H1 (cell line): ENCODE data around the gene ZBTB48. TPM values are rescaled to one million over a fixed set of nuclear protein-coding genes. Genes with fewer than 3 reads are reported as not detected.

ENCODE experiments used
- CTCF ChIA-PET: fragments of 300-600 bp; sonication (Branson Sonifier 250); formaldehyde crosslinking; loops from one replicate; lab custom pipeline; 2021; ENCODE audit not compliant: partially characterized antibody; lab: Charles Lee
- POLR2A ChIA-PET: fragments of 300-600 bp; sonication (Branson Sonifier 250); formaldehyde crosslinking; loops from one replicate; lab custom pipeline; 2021; ENCODE audit warnings: inconsistent platforms; ENCODE audit not compliant: partially characterized antibody; lab: Charles Lee
- DNase-seq, 2 experiments: peaks; one replicate each; pipeline versions ENCODE4 v3.0.0 to v3.0.0-alpha.2; 2010 to 2022; ENCODE audit warnings: low spot score in 2 of 2, low read depth in 1 of 2, mixed read lengths in 1 of 2
- FAIRE-seq: peaks from 2 replicates; lab custom pipeline; 2011; peaks lifted over from hg19 to GRCh38; lab: Jason Lieb, UNC
- H2AFZ ChIP-seq: 2 replicates; pipeline ENCODE4 v1.8.1; 2012; ENCODE audit warnings: low read length, inconsistent platforms
- H2AK5ac ChIP-seq: 2 replicates; pipeline ENCODE4 v1.6.1; 2013; ENCODE audit warnings: low read depth, low read length
- H2BK120ac ChIP-seq: replicated peaks from 2 replicates; pipeline ENCODE3; 2013; ENCODE audit warnings: low read depth, low read length, inconsistent platforms
- H2BK12ac ChIP-seq: 2 replicates; pipeline ENCODE4 v1.6.1; 2013; ENCODE audit warnings: low read depth, low read length
- H2BK15ac ChIP-seq: 2 replicates; pipeline ENCODE4 v1.6.1; 2013; ENCODE audit warnings: low read length
- H2BK20ac ChIP-seq: 2 replicates; pipeline ENCODE4 v1.6.1; 2013; ENCODE audit warnings: low read length
- H2BK5ac ChIP-seq: 2 replicates; pipeline ENCODE4 v1.6.1; 2013; ENCODE audit warnings: low read depth, low read length
- H3K14ac ChIP-seq: 2 replicates; pipeline ENCODE4 v1.6.1; 2013; ENCODE audit warnings: inconsistent platforms; ENCODE audit not compliant: insufficient read length
- H3K18ac ChIP-seq: 2 replicates; pipeline ENCODE4 v1.6.1; 2013; ENCODE audit warnings: low read length; ENCODE audit errors: extremely low read depth
- H3K23ac ChIP-seq: 2 replicates; pipeline ENCODE4 v1.6.1; 2013; ENCODE audit warnings: inconsistent platforms; ENCODE audit not compliant: insufficient read length
- H3K23me2 ChIP-seq: 2 replicates; pipeline ENCODE4 v1.6.1; 2013; ENCODE audit warnings: low read depth, low read length
- H3K27ac ChIP-seq: 2 replicates; pipeline ENCODE4 v1.6.1; 2011; ENCODE audit warnings: low read depth, low read length, inconsistent platforms
- H3K27me3 ChIP-seq, 4 experiments: replicated peaks in 1 of 4; 1 replicate in 1 of 4; 2 replicates in 3 of 4; pipeline versions ENCODE4 v1.6.1 to v1.8.1; 2011 to 2013; ENCODE audit warnings: low read length in 3 of 4, mild to moderate bottlenecking in 3 of 4, inconsistent platforms in 2 of 4, mixed read lengths in 2 of 4, moderate library complexity in 1 of 4; ENCODE audit not compliant: control insufficient read depth in 3 of 4, insufficient read depth in 3 of 4; ENCODE audit errors: extremely low read depth in 1 of 4
- H3K36me3 ChIP-seq, 4 experiments: 2 replicates each; pipeline versions ENCODE4 v1.6.1 to v1.8.1; 2011 to 2013; ENCODE audit warnings: mild to moderate bottlenecking in 4 of 4, low read length in 3 of 4, moderate library complexity in 2 of 4, control low read depth in 1 of 4, inconsistent platforms in 1 of 4; ENCODE audit not compliant: insufficient read depth in 4 of 4, control insufficient read depth in 2 of 4
- H3K4ac ChIP-seq: replicated peaks from 2 replicates; pipeline ENCODE3; 2013; ENCODE audit warnings: low read length, low read depth, mixed read lengths, inconsistent platforms; ENCODE audit not compliant: insufficient read length
- H3K4me1 ChIP-seq, 4 experiments: replicated peaks in 1 of 4; 1 replicate in 1 of 4; 2 replicates in 3 of 4; pipeline versions ENCODE4 v1.6.1 to v1.8.1; 2011 to 2013; ENCODE audit warnings: low read length in 3 of 4, inconsistent platforms in 2 of 4, mixed read lengths in 1 of 4; ENCODE audit not compliant: insufficient read depth in 4 of 4, control insufficient read depth in 3 of 4
- H3K4me2 ChIP-seq, 2 experiments: 2 replicates each; pipeline versions ENCODE4 v1.6.1 to v1.8.1; 2011 to 2013; ENCODE audit warnings: low read depth in 2 of 2, low read length in 2 of 2, control low read depth in 1 of 2, inconsistent platforms in 1 of 2, mild to moderate bottlenecking in 1 of 2; ENCODE audit not compliant: insufficient read depth in 1 of 2
- H3K4me3 ChIP-seq, 4 experiments: fragments of 200-600, 300-600 bp in 1 of 4; sonication (generic), shearing (Covaris generic), sonication (Bioruptor Twin) in 1 of 4; 2 replicates each; pipeline versions ENCODE4 v1.5.1 to v1.8.1; 2011 to 2016; ENCODE audit warnings: low read length in 4 of 4, low read depth in 3 of 4, control low read depth in 2 of 4, inconsistent platforms in 2 of 4, mild to moderate bottlenecking in 2 of 4, mixed read lengths in 1 of 4, moderate library complexity in 1 of 4; ENCODE audit not compliant: insufficient read depth in 2 of 4; ENCODE audit errors: extremely low read depth in 1 of 4
- H3K56ac ChIP-seq: replicated peaks from 2 replicates; pipeline ENCODE3; 2013; ENCODE audit warnings: low read depth, mild to moderate bottlenecking, mixed read lengths, low read length, inconsistent platforms; ENCODE audit not compliant: insufficient read length
- H3K79me1 ChIP-seq: 2 replicates; pipeline ENCODE4 v1.6.1; 2013; ENCODE audit warnings: low read depth, low read length, control low read depth
- H3K79me2 ChIP-seq, 2 experiments: 2 replicates each; pipeline versions ENCODE4 v1.6.1 to v1.8.1; 2012 to 2013; ENCODE audit warnings: low read length in 2 of 2, mild to moderate bottlenecking in 2 of 2, inconsistent platforms in 1 of 2; ENCODE audit not compliant: insufficient read depth in 2 of 2, control insufficient read depth in 1 of 2
- H3K9ac ChIP-seq, 4 experiments: replicated peaks in 1 of 4; 1 replicate in 1 of 4; 2 replicates in 3 of 4; pipeline versions ENCODE4 v1.6.1 to v1.8.1; 2011 to 2013; ENCODE audit warnings: low read depth in 3 of 4, low read length in 3 of 4, control low read depth in 2 of 4, mild to moderate bottlenecking in 2 of 4, moderate library complexity in 2 of 4, inconsistent platforms in 1 of 4; ENCODE audit errors: extremely low read depth in 1 of 4
- H3K9me3 ChIP-seq, 2 experiments: 2 replicates each; pipeline versions ENCODE4 v1.6.1 to v1.8.1; 2012 to 2013; ENCODE audit warnings: mild to moderate bottlenecking in 2 of 2, moderate library complexity in 2 of 2, control low read depth in 1 of 2, inconsistent platforms in 1 of 2, low read depth in 1 of 2, low read length in 1 of 2, mixed read lengths in 1 of 2; ENCODE audit not compliant: insufficient read depth in 2 of 2
- H4K20me1 ChIP-seq, 2 experiments: replicated peaks in 1 of 2; 2 replicates each; pipeline versions ENCODE3 to v1.8.1; 2011 to 2013; ENCODE audit warnings: inconsistent platforms in 2 of 2, low read length in 2 of 2, mild to moderate bottlenecking in 1 of 2; ENCODE audit not compliant: insufficient read depth in 2 of 2, control insufficient read depth in 1 of 2
- H4K5ac ChIP-seq: 2 replicates; pipeline ENCODE4 v1.6.1; 2013; ENCODE audit warnings: low read length, low read depth, mixed read lengths, inconsistent platforms; ENCODE audit not compliant: insufficient read length
- H4K8ac ChIP-seq: 2 replicates; pipeline ENCODE4 v1.8.0; 2013; ENCODE audit warnings: mild to moderate bottlenecking, moderate library complexity, low read length, inconsistent platforms; ENCODE audit not compliant: insufficient read depth; ENCODE audit errors: extremely low read depth
- H4K91ac ChIP-seq: replicated peaks from 2 replicates; pipeline ENCODE3; 2013; ENCODE audit warnings: low read length, mixed read lengths, inconsistent platforms; ENCODE audit not compliant: insufficient read length
- BACH1 ChIP-seq: IDR thresholded peaks from 2 replicates; pipeline ENCODE4 v1.6.1; 2012; ENCODE audit warnings: low read length, improper control_type of control experiment
- CBX8 ChIP-seq: fragments of 300-800, 300-1000 bp; sonication (generic); IDR thresholded peaks from 2 replicates; pipeline ENCODE4 v1.7.1; 2016; ENCODE audit warnings: low read depth, low read length, borderline replicate concordance
- CREB1 ChIP-seq: IDR thresholded peaks from 2 replicates; pipeline ENCODE4 v1.6.1; 2012; ENCODE audit warnings: inconsistent platforms
- FOSL1 ChIP-seq: IDR thresholded peaks from 2 replicates; pipeline ENCODE4 v1.6.1; 2011; ENCODE audit warnings: mild to moderate bottlenecking, low read depth, low read length, moderate library complexity; ENCODE audit not compliant: insufficient read depth
- PHF8 ChIP-seq: fragments of 200-600 bp; sonication (generic); conservative IDR thresholded peaks from 2 replicates; pipeline ENCODE4 v1.7.1; 2012; ENCODE audit warnings: low read depth, mild to moderate bottlenecking, inconsistent platforms, low read length, moderate library complexity
- WGBS, 2 experiments: shearing (Covaris generic) in 1 of 2; methylation state at CpG; one replicate each; pipeline versions ENCODE4 v1.1.6 to v1.1.7; 2013 to 2015; ENCODE audit warnings: low lambda C conversion rate in 2 of 2, mixed read lengths in 2 of 2, inconsistent platforms in 1 of 2, low coverage in 1 of 2, missing lambda C conversion rate in 1 of 2; ENCODE audit not compliant: insufficient replicate concordance in 2 of 2, insufficient coverage in 1 of 2, insufficient read length in 1 of 2; ENCODE audit errors: extremely low coverage in 1 of 2, missing lambda C conversion rate in 1 of 2; 5-methylcytosine and 5-hydroxymethylcytosine counted together
- polyA plus RNA-seq, 7 experiments: library from polyadenylated mRNA; depleted of rRNA in 3 of 7; stranded (reverse) in 5 of 7; unstranded in 2 of 7; fragments of >200 nt in 5 of 7; fragments of 200-250 nt in 2 of 7; gene quantifications; 1 replicate in 5 of 7; 2 replicates in 1 of 7; 4 replicates in 1 of 7; pipeline versions ENCODE4 v1.2.1 to v1.2.3, GENCODE V29; 2011 to 2013; ENCODE audit warnings: missing spikeins in 2 of 7, mixed read lengths in 2 of 7
- total RNA-seq: library from RNA; stranded (reverse); fragmentation: NEBNext Ultra II Directional; extraction: Animal tissue kit (Norgen Biotek cat#: 25700); gene quantifications from 2 replicates; pipeline ENCODE4 v1.2.1, GENCODE V29; 2021
- TF ChIP-seq, protein P1 (sequence below): IDR thresholded peaks from 2 replicates; pipeline ENCODE4 v1.6.1; 2011; ENCODE audit warnings: low read length, improper control_type of control experiment
- TF ChIP-seq, protein P2 (sequence below): IDR thresholded peaks from 2 replicates; pipeline ENCODE4 v1.6.1; 2012; ENCODE audit warnings: inconsistent platforms
- TF ChIP-seq, protein P3 (sequence below): IDR thresholded peaks from 2 replicates; pipeline ENCODE4 v1.6.1; 2011; ENCODE audit warnings: low read depth, mild to moderate bottlenecking, low read length; ENCODE audit not compliant: insufficient read depth

ZBTB48 gene
- total and polyA plus RNA-seq, 2 of the 8 experiments (the other 6 are each of a cell fraction or from before 2014, with no cell fraction given): 28.2 to 28.8 TPM

DNA sequence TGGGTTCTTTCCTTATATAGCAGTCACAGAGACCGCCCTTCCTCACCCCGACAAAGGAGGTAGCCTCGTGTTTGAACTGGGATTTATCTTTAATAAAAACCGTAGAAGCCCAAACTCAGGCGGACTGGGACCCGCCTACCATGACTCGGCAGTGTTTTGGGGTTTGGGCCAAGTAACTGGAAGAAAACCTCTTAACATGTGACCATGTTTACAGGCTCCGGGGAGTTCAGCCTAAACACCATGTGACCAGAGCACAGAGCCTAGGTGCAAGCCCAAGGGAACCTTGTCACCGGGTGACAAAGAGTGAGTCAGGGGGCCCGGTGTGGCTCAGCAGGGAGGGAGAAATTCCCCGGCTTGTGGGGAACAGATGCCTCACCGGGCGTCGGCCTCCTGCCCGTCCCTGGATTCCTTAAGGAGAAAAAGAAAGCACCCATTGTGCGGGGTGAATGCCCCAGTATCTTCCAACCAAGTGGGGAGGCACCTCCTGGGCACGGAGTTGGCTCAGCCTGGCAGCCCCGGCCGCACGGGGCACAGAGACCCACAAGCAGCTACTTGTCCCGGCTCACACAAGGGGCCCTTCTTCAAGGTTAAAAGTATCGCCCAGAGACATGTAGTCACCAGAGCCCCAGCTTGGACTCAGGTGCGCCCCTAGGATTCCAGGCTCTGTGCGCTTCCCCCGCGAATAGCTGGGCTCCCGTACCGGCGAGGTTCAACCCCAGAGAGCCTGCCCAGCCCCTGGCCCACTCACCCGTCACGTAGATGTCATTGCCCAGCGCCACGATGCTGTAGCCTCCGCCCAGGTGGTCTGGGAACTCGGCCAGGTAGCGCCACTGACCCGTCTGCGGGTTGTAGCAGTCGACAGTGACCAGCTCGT, 21.5 kb downstream of the ZBTB48 start:
- peaks cover 27 to 32% of the 10 kb centered on the region in 2 experiments for H4K20me1 ChIP-seq
- no peaks in the 10 kb centered on the region; a peak in 1 of 7 replicates for H3K27me3 ChIP-seq
- H4K5ac ChIP-seq: peak overlapping the region; percentile 23
- peaks cover 2 to 13% (median 9%) of the 10 kb centered on the region in 4 experiments for H3K4me1 ChIP-seq
- peak overlapping the region; percentile 95 for H3K4ac ChIP-seq
- no peak overlapping the region for H3K14ac ChIP-seq
- CTCF ChIA-PET: interaction anchor here (0.7 to 3.3 kb wide), 15 partner anchors 9 to 163 kb away, joined by 3 to 16 read pairs (median 4); partner anchors contain the start of genes NOL9, PHF13 and TAS1R1
- no peak overlapping the region for H4K8ac ChIP-seq
- H3K36me3 ChIP-seq: peaks cover 8 to 20% (median 18%) of the 10 kb centered on the region in 4 experiments; a peak in 7 of 8 replicates
- no peak overlapping the region; the same call in 1 of the 2 replicates for H2AK5ac ChIP-seq
- 4% methylated on average over 40 of the region's 40 CpGs; no CpG with 5 or more reads in 1 of the 2 experiments for WGBS, 2 experiments
- no peaks in the 10 kb centered on the region for H3K9me3 ChIP-seq
- H3K27ac ChIP-seq: no peak overlapping the region
- H3K23me2 ChIP-seq: peaks cover 18% of the 10 kb centered on the region
- H3K4me3 ChIP-seq: peak overlapping the region; percentile 75 to 92 (median 86)
- no peak overlapping the region for H3K23ac ChIP-seq
- H3K79me2 ChIP-seq: peaks cover 22 to 54% of the 10 kb centered on the region in 2 experiments; a peak in 3 of 4 replicates
- H3K56ac ChIP-seq: peak overlapping the region; percentile 67
- peak overlapping the region; percentile 50; the same call in 1 of the 2 replicates for H2BK12ac ChIP-seq
- no peak for FAIRE-seq
- H3K79me1 ChIP-seq: peaks cover 21% of the 10 kb centered on the region
- no peak overlapping the region for H2BK20ac ChIP-seq
- DNase-seq: peak in 1 of 2 experiments; percentile 58
- H2BK5ac ChIP-seq: peak overlapping the region; percentile 24; the same call in 1 of the 2 replicates
- peak overlapping the region; percentile 56 to 91 (median 78) for H3K9ac ChIP-seq
- peak overlapping the region; percentile 91 to 94 for H3K4me2 ChIP-seq
- H4K91ac ChIP-seq: peak overlapping the region; percentile 79
- H2BK15ac ChIP-seq: no peak overlapping the region
- H2BK120ac ChIP-seq: no peak overlapping the region
- no peak overlapping the region for H2AFZ ChIP-seq
- POLR2A ChIA-PET: interaction anchor here (0.6 to 10.8 kb wide), 20 partner anchors 9 to 402 kb away, joined by 3 to 196 read pairs (median 4); partner anchors contain the start of genes NOL9, PHF13, TAS1R1 and THAP3
- H3K18ac ChIP-seq: peak overlapping the region; percentile 97
- TF ChIP-seq, protein P1, sequence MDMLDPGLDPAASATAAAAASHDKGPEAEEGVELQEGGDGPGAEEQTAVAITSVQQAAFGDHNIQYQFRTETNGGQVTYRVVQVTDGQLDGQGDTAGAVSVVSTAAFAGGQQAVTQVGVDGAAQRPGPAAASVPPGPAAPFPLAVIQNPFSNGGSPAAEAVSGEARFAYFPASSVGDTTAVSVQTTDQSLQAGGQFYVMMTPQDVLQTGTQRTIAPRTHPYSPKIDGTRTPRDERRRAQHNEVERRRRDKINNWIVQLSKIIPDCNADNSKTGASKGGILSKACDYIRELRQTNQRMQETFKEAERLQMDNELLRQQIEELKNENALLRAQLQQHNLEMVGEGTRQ: peak; percentile 55
- TF ChIP-seq CREB1 (peak; percentile 71), PHF8 (0 out of 2 replicates have a peak, but pooled peaks have one; percentile 15), FOSL1 (no peak), CBX8 (no peak), BACH1 (peak; percentile 87)
- TF ChIP-seq, protein P2, sequence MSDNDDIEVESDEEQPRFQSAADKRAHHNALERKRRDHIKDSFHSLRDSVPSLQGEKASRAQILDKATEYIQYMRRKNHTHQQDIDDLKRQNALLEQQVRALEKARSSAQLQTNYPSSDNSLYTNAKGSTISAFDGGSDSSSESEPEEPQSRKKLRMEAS: peak; percentile 51
- TF ChIP-seq, protein P3, sequence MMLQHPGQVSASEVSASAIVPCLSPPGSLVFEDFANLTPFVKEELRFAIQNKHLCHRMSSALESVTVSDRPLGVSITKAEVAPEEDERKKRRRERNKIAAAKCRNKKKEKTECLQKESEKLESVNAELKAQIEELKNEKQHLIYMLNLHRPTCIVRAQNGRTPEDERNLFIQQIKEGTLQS: no peak
